Measurements from ENCODE around the gene DIAPH3. TPM values are rescaled to one million over a fixed set of nuclear protein-coding genes. Genes with fewer than 3 reads are reported as not detected.
A peak's percentile ranks its signal among the peaks of the same experiment; 100 is the strongest.

DIAPH3 gene
- total and polyA plus RNA-seq, 7 experiments from 2014 or later = 0.37 to 17.5 TPM; not detected in 5

- no peaks in the 10 kb centered on the region for H3K27me3 Mint-ChIP-seq
- DNase-seq (no peak), ATAC-seq (no peak)
- no peak overlapping the region for H3K27ac ChIP-seq (ENCODE audit: low read depth, low read length)
- no peak overlapping the region for H3K4me3 Mint-ChIP-seq
- CTCF ChIA-PET = no interaction called here
- H3K36me3 Mint-ChIP-seq = peaks cover 0 to 3% (median 0%) of the 10 kb centered on the region in 5 donors
- no peaks in the 10 kb centered on the region for H3K36me3 ChIP-seq (ENCODE audit: control insufficient read depth in 2 of 3, insufficient read depth in 3 of 3, low read length in 3 of 3)
- no peaks in the 10 kb centered on the region for H3K4me1 Mint-ChIP-seq
- H3K4me3 ChIP-seq (ENCODE audit: low read length) = no peak overlapping the region
- peaks cover 0 to 6% (median under 1%) of the 10 kb centered on the region in 11 donors for H3K9me3 Mint-ChIP-seq
- intact Hi-C loops (cut with micrococcal nuclease) = no loop called here
- POLR2A ChIA-PET = no interaction called here
- H3K4me1 ChIP-seq (ENCODE audit: control insufficient read depth in 2 of 2, insufficient read depth in 2 of 2, low read length in 2 of 2) = no peaks in the 10 kb centered on the region
- peak overlapping the region in 1 of 9 donors; percentile 3 for H3K27ac Mint-ChIP-seq
- H3K9me3 ChIP-seq (ENCODE audit: control insufficient read depth in 2 of 3, low read length in 3 of 3) = no peaks in the 10 kb centered on the region
- no peaks in the 10 kb centered on the region for H3K27me3 ChIP-seq (ENCODE audit: control insufficient read depth in 2 of 2, insufficient read depth in 2 of 2, low read length in 2 of 2)
Measured at GRCh38 chr13:59950266-59950665, 213.5 kb downstream of the DIAPH3 start.

- POLR2A ChIA-PET = no interaction called here
Measured at GRCh38 chr13:59948686-59949085, 215.0 kb downstream of the DIAPH3 start.

GRCh38 chr13:59946944-59947343 is 216.8 kb downstream of the DIAPH3 start:
- intact Hi-C loops (cut with micrococcal nuclease) = no loop called here
- Mint-ChIP-seq H3K27me3 (no peaks in the 10 kb centered on the region), H3K27ac (no peak overlapping the region), H3K9me3 (peaks cover 0 to 3% (median 0%) of the 10 kb centered on the region in 11 donors), H3K4me3 (no peak overlapping the region), H3K36me3 (peaks cover 0 to 4% (median 0%) of the 10 kb centered on the region in 5 donors), H3K4me1 (no peaks in the 10 kb centered on the region)
- DNase-seq (no peak), ATAC-seq (no peak)
- Histone ChIP-seq H3K4me1 (ENCODE audit: control insufficient read depth in 2 of 2, insufficient read depth in 2 of 2, low read length in 2 of 2) (no peaks in the 10 kb centered on the region), H3K27me3 (ENCODE audit: control insufficient read depth in 2 of 2, insufficient read depth in 2 of 2, low read length in 2 of 2) (no peaks in the 10 kb centered on the region), H3K27ac (ENCODE audit: low read depth, low read length) (no peak overlapping the region), H3K9me3 (ENCODE audit: control insufficient read depth in 2 of 3, low read length in 3 of 3) (no peaks in the 10 kb centered on the region), H3K4me3 (ENCODE audit: low read length) (no peak overlapping the region), H3K36me3 (ENCODE audit: control insufficient read depth in 2 of 3, insufficient read depth in 3 of 3, low read length in 3 of 3) (no peaks in the 10 kb centered on the region)
- POLR2A ChIA-PET = no interaction called here
- CTCF ChIA-PET = no interaction called here

More at GRCh38 chr13:59948686-59949085, 215.0 kb downstream of the DIAPH3 start:
- Mint-ChIP-seq H3K4me3 (no peak overlapping the region), H3K9me3 (peaks cover 0 to 9% (median 0%) of the 10 kb centered on the region in 11 donors), H3K27me3 (no peaks in the 10 kb centered on the region), H3K4me1 (no peaks in the 10 kb centered on the region), H3K27ac (no peak overlapping the region), H3K36me3 (peaks cover 0 to 4% (median 0%) of the 10 kb centered on the region in 5 donors)
- no peaks in the 10 kb centered on the region for H3K9me3 ChIP-seq (ENCODE audit: control insufficient read depth in 2 of 3, low read length in 3 of 3)
- no peak overlapping the region for H3K4me3 ChIP-seq (ENCODE audit: low read length)
- intact Hi-C loops (cut with micrococcal nuclease) = no loop called here
- no peak for DNase-seq
- CTCF ChIA-PET = no interaction called here
- H3K36me3 ChIP-seq (ENCODE audit: control insufficient read depth in 2 of 3, insufficient read depth in 3 of 3, low read length in 3 of 3) = no peaks in the 10 kb centered on the region
- no peak for ATAC-seq
- no peaks in the 10 kb centered on the region for H3K4me1 ChIP-seq (ENCODE audit: control insufficient read depth in 2 of 2, insufficient read depth in 2 of 2, low read length in 2 of 2)
- no peaks in the 10 kb centered on the region for H3K27me3 ChIP-seq (ENCODE audit: control insufficient read depth in 2 of 2, insufficient read depth in 2 of 2, low read length in 2 of 2)
- H3K27ac ChIP-seq (ENCODE audit: low read depth, low read length) = no peak overlapping the region

GRCh38 chr13:59931621-59932020 is 232.1 kb downstream of the DIAPH3 start:
- no peak overlapping the region for H3K4me3 Mint-ChIP-seq
- no peaks in the 10 kb centered on the region for H3K36me3 ChIP-seq (ENCODE audit: control insufficient read depth in 2 of 3, insufficient read depth in 3 of 3, low read length in 3 of 3)
- H3K9me3 ChIP-seq (ENCODE audit: control insufficient read depth in 2 of 3, low read length in 3 of 3) = peaks cover 0 to 7% (median 5%) of the 10 kb centered on the region in 3 experiments
- POLR2A ChIA-PET = no interaction called here
- peaks cover 3 to 28% (median 13%) of the 10 kb centered on the region in 11 donors for H3K9me3 Mint-ChIP-seq
- no peaks in the 10 kb centered on the region for H3K4me1 ChIP-seq (ENCODE audit: control insufficient read depth in 2 of 2, insufficient read depth in 2 of 2, low read length in 2 of 2)
- intact Hi-C loops (cut with micrococcal nuclease) = no loop called here
- H3K4me3 ChIP-seq (ENCODE audit: low read length) = no peak overlapping the region
- H3K36me3 Mint-ChIP-seq = peaks cover 0 to 18% (median 8%) of the 10 kb centered on the region in 5 donors
- no peak for ATAC-seq
- CTCF ChIA-PET = no interaction called here
- H3K27ac Mint-ChIP-seq = no peak overlapping the region
- no peaks in the 10 kb centered on the region for H3K27me3 ChIP-seq (ENCODE audit: control insufficient read depth in 2 of 2, insufficient read depth in 2 of 2, low read length in 2 of 2)
- no peaks in the 10 kb centered on the region for H3K4me1 Mint-ChIP-seq
- H3K27me3 Mint-ChIP-seq = peaks cover 0 to 8% (median 6%) of the 10 kb centered on the region in 5 donors
- no peak overlapping the region for H3K27ac ChIP-seq (ENCODE audit: low read depth, low read length)
- no peak for DNase-seq

- Mint-ChIP-seq H3K4me3 (no peak overlapping the region), H3K27me3 (no peaks in the 10 kb centered on the region), H3K4me1 (peaks cover 0 to 1% (median 0%) of the 10 kb centered on the region in 7 donors), H3K36me3 (peaks cover 0 to 14% (median 8%) of the 10 kb centered on the region in 5 donors), H3K9me3 (peaks cover 3 to 23% (median 13%) of the 10 kb centered on the region in 11 donors), H3K27ac (no peak overlapping the region)
- Histone ChIP-seq H3K27me3 (ENCODE audit: control insufficient read depth in 2 of 2, insufficient read depth in 2 of 2, low read length in 2 of 2) (no peaks in the 10 kb centered on the region), H3K27ac (ENCODE audit: low read depth, low read length) (no peak overlapping the region), H3K36me3 (ENCODE audit: control insufficient read depth in 2 of 3, insufficient read depth in 3 of 3, low read length in 3 of 3) (no peaks in the 10 kb centered on the region), H3K9me3 (ENCODE audit: control insufficient read depth in 2 of 3, low read length in 3 of 3) (peaks cover 0 to 7% (median 5%) of the 10 kb centered on the region in 3 experiments), H3K4me1 (ENCODE audit: control insufficient read depth in 2 of 2, insufficient read depth in 2 of 2, low read length in 2 of 2) (no peaks in the 10 kb centered on the region), H3K4me3 (ENCODE audit: low read length) (no peak overlapping the region)
- DNase-seq (no peak), ATAC-seq (no peak)
- POLR2A ChIA-PET = no interaction called here
- intact Hi-C loops (cut with micrococcal nuclease) = no loop called here
- CTCF ChIA-PET = no interaction called here
Measured at GRCh38 chr13:59924256-59924655, 239.5 kb downstream of the DIAPH3 start.

GRCh38 chr13:59915252-59915651 is 248.5 kb downstream of the DIAPH3 start:
- H3K4me1 Mint-ChIP-seq = no peaks in the 10 kb centered on the region
- DNase-seq (no peak), ATAC-seq (no peak)
- no peaks in the 10 kb centered on the region for H3K9me3 Mint-ChIP-seq
- Histone ChIP-seq H3K4me1 (ENCODE audit: control insufficient read depth in 2 of 2, insufficient read depth in 2 of 2, low read length in 2 of 2) (no peaks in the 10 kb centered on the region), H3K27me3 (ENCODE audit: control insufficient read depth in 2 of 2, insufficient read depth in 2 of 2, low read length in 2 of 2) (no peaks in the 10 kb centered on the region), H3K9me3 (ENCODE audit: control insufficient read depth in 2 of 3, low read length in 3 of 3) (no peaks in the 10 kb centered on the region), H3K27ac (ENCODE audit: low read depth, low read length) (no peak overlapping the region), H3K36me3 (ENCODE audit: control insufficient read depth in 2 of 3, insufficient read depth in 3 of 3, low read length in 3 of 3) (no peaks in the 10 kb centered on the region), H3K4me3 (ENCODE audit: low read length) (no peak overlapping the region)
- ChIA-PET POLR2A (no interaction called here), CTCF (no interaction called here)
- H3K27me3 Mint-ChIP-seq = peaks cover 0 to 6% (median 0%) of the 10 kb centered on the region in 5 donors
- H3K36me3 Mint-ChIP-seq = peaks cover 0 to 3% (median 0%) of the 10 kb centered on the region in 5 donors
- H3K27ac Mint-ChIP-seq = no peak overlapping the region
- no peak overlapping the region for H3K4me3 Mint-ChIP-seq
- intact Hi-C loops (cut with micrococcal nuclease) = no loop called here

- peaks cover 0 to 3% (median 0%) of the 10 kb centered on the region in 5 donors for H3K36me3 Mint-ChIP-seq
- H3K27me3 ChIP-seq (ENCODE audit: control insufficient read depth in 2 of 2, insufficient read depth in 2 of 2, low read length in 2 of 2) = no peaks in the 10 kb centered on the region
- no peak overlapping the region for H3K27ac ChIP-seq (ENCODE audit: low read depth, low read length)
- ChIA-PET CTCF (no interaction called here), POLR2A (interaction anchor here (0.7 kb wide), 1 partner anchor 521 kb away, joined by 3 read pairs; no protein-coding TSS in a partner anchor)
- H3K9me3 ChIP-seq (ENCODE audit: control insufficient read depth in 2 of 3, low read length in 3 of 3) = no peaks in the 10 kb centered on the region
- no peak overlapping the region for H3K4me3 ChIP-seq (ENCODE audit: low read length)
- no peaks in the 10 kb centered on the region for H3K4me1 ChIP-seq (ENCODE audit: control insufficient read depth in 2 of 2, insufficient read depth in 2 of 2, low read length in 2 of 2)
- H3K27me3 Mint-ChIP-seq = peaks cover 0 to 6% (median 0%) of the 10 kb centered on the region in 5 donors
- no peaks in the 10 kb centered on the region for H3K4me1 Mint-ChIP-seq
- no peak overlapping the region for H3K27ac Mint-ChIP-seq
- H3K36me3 ChIP-seq (ENCODE audit: control insufficient read depth in 2 of 3, insufficient read depth in 3 of 3, low read length in 3 of 3) = no peaks in the 10 kb centered on the region
- DNase-seq = no peak
- H3K4me3 Mint-ChIP-seq = no peak overlapping the region
- H3K9me3 Mint-ChIP-seq = no peaks in the 10 kb centered on the region
- intact Hi-C loops (cut with micrococcal nuclease) = no loop called here
- no peak for ATAC-seq
Measured at GRCh38 chr13:59914556-59914955, 249.2 kb downstream of the DIAPH3 start.
